Measurements from ENCODE around the gene GARS1. TPM values are rescaled to one million over a fixed set of nuclear protein-coding genes. Genes with fewer than 3 reads are reported as not detected.

The GARS1 gene
- total RNA-seq, 1 donor from 2014 or later = 208 TPM

DNA sequence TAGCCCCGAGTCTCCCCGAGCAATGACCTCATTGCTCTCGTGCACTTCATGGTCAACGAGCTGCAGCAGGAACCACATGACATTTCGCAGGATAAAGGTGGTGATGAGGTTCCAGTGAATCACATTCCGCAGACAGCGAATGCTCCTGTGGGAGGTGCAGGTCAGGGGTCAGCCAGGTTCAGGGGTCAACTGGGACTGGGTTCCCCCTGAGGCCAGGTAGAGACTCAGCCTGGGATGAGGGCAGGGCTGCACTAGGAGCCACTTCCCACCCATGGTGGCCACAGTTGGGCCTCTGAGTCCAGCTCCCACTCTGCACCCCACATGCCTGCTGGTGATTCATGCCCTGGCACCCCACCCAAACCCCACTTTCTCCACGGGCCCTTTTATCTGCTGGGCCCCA, 70.4 kb downstream of the GARS1 start:
- Mint-ChIP-seq H3K4me3 (ENCODE audit: low read depth) (no peak overlapping the region), H3K27ac (no peak overlapping the region), H3K4me1 (ENCODE audit: low read depth) (no peaks in the 10 kb centered on the region), H3K9me3 (no peaks in the 10 kb centered on the region), H3K36me3 (ENCODE audit: low read depth) (no peaks in the 10 kb centered on the region), H3K27me3 (ENCODE audit: low read depth) (no peaks in the 10 kb centered on the region)
- intact Hi-C loops (cut with micrococcal nuclease) = no loop called here
- DNase-seq (ENCODE audit: low spot score) = no peak

DNA sequence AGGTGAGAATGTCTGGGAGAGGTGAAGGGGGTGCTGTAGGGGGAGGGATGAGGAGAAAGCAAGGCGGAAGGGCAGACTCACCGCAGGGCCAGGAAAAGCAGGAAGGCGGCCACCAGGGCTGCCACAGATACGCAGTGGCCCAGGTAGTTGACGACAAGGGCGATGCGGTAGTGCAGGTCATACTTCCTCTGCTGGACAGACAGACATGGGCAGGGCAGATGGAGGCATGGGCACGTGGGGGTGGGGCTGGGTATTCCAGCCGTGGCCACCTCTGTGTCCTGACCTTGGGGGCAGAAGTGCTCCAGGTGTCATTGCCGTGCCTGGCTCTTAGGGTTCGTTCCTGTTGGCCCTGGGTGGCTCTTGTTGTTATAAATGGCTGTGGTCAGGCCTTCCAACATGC, 70.8 kb downstream of the GARS1 start:
- H3K4me1 Mint-ChIP-seq (ENCODE audit: low read depth) = no peaks in the 10 kb centered on the region
- H3K4me3 Mint-ChIP-seq (ENCODE audit: low read depth) = no peak overlapping the region
- no peaks in the 10 kb centered on the region for H3K36me3 Mint-ChIP-seq (ENCODE audit: low read depth)
- no peak overlapping the region for H3K27ac Mint-ChIP-seq
- no peaks in the 10 kb centered on the region for H3K27me3 Mint-ChIP-seq (ENCODE audit: low read depth)
- intact Hi-C loops (cut with micrococcal nuclease) = no loop called here
- no peaks in the 10 kb centered on the region for H3K9me3 Mint-ChIP-seq
- DNase-seq (ENCODE audit: low spot score) = no peak

DNA sequence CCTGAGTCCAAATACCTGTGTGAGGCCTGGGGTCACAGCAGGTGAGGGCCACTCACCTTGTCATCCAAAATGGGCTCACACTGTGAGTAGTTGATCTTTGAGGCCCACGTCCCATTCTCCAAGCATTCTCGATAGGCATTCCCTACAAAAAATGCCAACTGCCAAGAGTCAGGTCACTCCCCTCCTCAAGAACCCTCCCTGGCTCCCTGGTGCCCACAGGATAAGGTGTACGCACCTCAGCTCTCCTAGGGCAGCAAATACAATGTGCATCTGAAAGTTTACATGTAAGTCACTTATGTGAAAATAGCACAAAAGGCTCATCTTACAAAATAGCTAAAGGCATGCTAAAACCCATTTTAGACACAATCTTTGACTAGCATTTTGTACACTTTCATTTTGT, 72.5 kb downstream of the GARS1 start:
- H3K4me1 Mint-ChIP-seq (ENCODE audit: low read depth) = no peaks in the 10 kb centered on the region
- DNase-seq (ENCODE audit: low spot score) = no peak
- H3K9me3 Mint-ChIP-seq = no peaks in the 10 kb centered on the region
- peaks cover 1% of the 10 kb centered on the region for H3K27me3 Mint-ChIP-seq (ENCODE audit: low read depth)
- H3K27ac Mint-ChIP-seq = no peak overlapping the region
- no peak overlapping the region for H3K4me3 Mint-ChIP-seq (ENCODE audit: low read depth)
- no peaks in the 10 kb centered on the region for H3K36me3 Mint-ChIP-seq (ENCODE audit: low read depth)
- intact Hi-C loops (cut with micrococcal nuclease) = no loop called here

DNA sequence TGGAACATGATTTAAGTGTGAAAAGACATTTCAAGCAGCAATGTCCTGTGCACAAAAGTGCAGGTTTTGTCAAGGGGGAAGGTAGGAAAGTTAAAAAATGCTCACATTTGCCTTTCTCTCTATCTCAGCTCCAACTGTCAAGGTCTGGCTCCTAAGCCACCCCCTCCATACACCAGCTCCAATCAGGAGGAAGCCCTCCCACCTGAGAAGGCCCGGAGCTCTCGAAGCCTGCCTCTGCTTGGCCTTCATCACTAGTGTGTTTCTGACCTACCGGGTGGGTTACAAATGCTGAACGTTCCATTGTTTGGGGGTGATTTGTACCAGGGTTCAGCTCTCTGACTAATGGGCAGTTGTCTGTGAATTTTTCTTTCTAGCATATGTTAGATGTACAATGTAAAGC, 73.4 kb downstream of the GARS1 start:
- Mint-ChIP-seq H3K36me3 (ENCODE audit: low read depth) (no peaks in the 10 kb centered on the region), H3K27me3 (ENCODE audit: low read depth) (peaks cover 1% of the 10 kb centered on the region)

DNA sequence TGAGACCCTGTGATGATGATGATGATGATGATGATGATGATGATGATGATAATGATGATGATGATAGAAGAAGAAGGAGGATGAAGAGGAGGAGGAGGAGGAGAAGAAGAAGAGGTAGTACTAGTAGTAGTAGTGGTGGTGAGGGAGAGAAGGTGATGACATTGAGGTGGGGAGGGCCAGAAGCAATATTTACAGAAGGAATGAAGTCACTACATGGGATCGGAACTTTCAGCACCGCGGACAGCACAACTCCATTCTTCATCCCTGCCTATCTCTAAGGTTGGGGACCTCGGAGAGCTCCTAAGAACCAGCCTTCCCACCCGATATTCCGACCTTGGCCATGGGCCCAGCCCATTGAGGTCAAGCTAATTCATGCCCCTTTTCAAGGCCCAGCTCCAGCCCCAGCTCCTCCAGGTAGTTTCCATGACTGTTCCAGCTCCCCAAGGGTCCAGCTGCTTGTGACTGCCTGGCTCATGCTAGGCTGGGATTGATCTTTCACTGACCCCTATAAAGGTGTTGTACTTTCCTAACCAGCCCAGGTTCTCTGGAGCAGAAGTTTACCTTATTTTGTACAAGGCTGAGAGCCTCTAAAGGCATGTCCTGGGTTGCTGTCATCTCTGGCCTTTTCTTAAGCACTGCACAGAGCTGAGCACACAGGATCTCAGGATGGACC, 77.3 kb downstream of the GARS1 start:
- DNase-seq (ENCODE audit: low spot score) = no peak
- Mint-ChIP-seq H3K27me3 (ENCODE audit: low read depth) (peaks cover 5% of the 10 kb centered on the region), H3K27ac (no peak overlapping the region), H3K4me1 (ENCODE audit: low read depth) (no peaks in the 10 kb centered on the region), H3K9me3 (no peaks in the 10 kb centered on the region), H3K4me3 (ENCODE audit: low read depth) (no peak overlapping the region), H3K36me3 (ENCODE audit: low read depth) (no peaks in the 10 kb centered on the region)
- intact Hi-C loops (cut with micrococcal nuclease) = no loop called here

More for the DNA sequence above, 73.4 kb downstream of the GARS1 start:
- intact Hi-C loops (cut with micrococcal nuclease) = no loop called here
- no peak overlapping the region for H3K27ac Mint-ChIP-seq
- DNase-seq (ENCODE audit: low spot score) = no peak
- no peaks in the 10 kb centered on the region for H3K4me1 Mint-ChIP-seq (ENCODE audit: low read depth)
- H3K4me3 Mint-ChIP-seq (ENCODE audit: low read depth) = no peak overlapping the region
- H3K9me3 Mint-ChIP-seq = no peaks in the 10 kb centered on the region

DNA sequence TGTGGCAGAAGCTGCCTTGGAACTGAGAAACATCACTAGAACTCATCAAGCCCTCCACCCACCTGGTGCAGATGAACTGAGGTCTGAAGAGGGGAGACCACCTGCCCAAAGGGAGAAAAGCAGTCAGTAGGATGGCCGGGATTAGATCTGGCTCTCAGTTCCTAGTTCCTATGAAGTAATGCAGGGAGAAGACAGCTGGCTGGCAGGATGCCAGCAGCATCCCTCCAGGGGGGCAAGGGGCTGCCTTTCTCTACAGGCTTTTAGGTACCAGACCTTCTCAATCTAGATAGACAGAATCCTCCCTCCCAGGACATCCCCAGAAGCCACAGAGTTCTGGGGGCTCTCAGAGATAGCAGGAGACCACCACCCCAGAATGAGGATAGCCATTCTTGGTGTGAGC, 79.7 kb downstream of the GARS1 start:
- no peak overlapping the region for H3K4me3 Mint-ChIP-seq (ENCODE audit: low read depth)
- H3K27ac Mint-ChIP-seq = no peak overlapping the region
- no peak for DNase-seq (ENCODE audit: low spot score)
- intact Hi-C loops (cut with micrococcal nuclease) = no loop called here
- H3K36me3 Mint-ChIP-seq (ENCODE audit: low read depth) = no peaks in the 10 kb centered on the region
- no peaks in the 10 kb centered on the region for H3K9me3 Mint-ChIP-seq
- no peaks in the 10 kb centered on the region for H3K4me1 Mint-ChIP-seq (ENCODE audit: low read depth)
- H3K27me3 Mint-ChIP-seq (ENCODE audit: low read depth) = peaks cover 18% of the 10 kb centered on the region

DNA sequence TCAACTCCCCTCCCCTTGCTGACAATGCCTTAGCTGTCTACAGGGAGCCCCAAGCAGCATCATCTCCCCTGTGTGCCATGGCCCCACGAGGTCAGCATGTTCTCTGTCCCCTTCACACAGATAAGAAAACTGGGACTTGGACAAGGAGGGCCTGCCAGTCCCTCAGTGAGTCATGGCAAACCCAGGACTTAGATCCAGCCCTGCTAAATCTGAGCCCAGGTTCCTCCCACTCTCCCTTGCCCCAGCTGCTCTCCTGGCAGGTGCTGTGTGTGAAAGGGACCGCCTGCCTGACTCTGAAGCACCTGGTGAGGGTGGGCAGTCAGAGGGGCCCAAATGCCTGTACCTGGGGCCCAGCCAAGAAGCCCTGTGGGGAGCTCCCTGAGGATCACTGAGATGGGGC, 80.2 kb downstream of the GARS1 start:
- Mint-ChIP-seq H3K4me3 (ENCODE audit: low read depth) (no peak overlapping the region), H3K27ac (no peak overlapping the region), H3K27me3 (ENCODE audit: low read depth) (peaks cover 20% of the 10 kb centered on the region), H3K4me1 (ENCODE audit: low read depth) (no peaks in the 10 kb centered on the region), H3K36me3 (ENCODE audit: low read depth) (no peaks in the 10 kb centered on the region), H3K9me3 (no peaks in the 10 kb centered on the region)
- no peak for DNase-seq (ENCODE audit: low spot score)
- intact Hi-C loops (cut with micrococcal nuclease) = no loop called here

DNA sequence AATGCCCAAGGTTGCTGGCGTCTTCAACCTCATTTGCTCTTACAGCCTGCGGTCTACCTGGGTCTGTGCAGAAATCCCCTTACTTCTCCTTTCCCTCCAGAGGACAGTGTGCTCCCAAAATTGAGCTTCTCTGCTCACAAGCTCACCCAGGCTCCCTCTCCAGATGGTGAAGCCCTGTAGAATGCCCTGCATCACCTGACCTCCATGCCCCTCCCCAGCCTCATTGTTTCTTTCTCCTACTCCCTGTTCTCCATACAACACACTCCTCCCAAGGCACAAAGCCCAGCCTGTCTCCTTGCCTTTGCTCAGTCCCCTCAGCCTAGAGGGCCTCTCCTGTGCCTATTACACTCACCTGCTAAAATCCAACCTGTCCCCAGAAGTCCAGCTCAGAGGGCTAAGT, 84.1 kb downstream of the GARS1 start:
- Mint-ChIP-seq H3K27me3 (ENCODE audit: low read depth) (peaks cover 52% of the 10 kb centered on the region), H3K9me3 (no peaks in the 10 kb centered on the region)
- intact Hi-C loops (cut with micrococcal nuclease) = no loop called here

DNA sequence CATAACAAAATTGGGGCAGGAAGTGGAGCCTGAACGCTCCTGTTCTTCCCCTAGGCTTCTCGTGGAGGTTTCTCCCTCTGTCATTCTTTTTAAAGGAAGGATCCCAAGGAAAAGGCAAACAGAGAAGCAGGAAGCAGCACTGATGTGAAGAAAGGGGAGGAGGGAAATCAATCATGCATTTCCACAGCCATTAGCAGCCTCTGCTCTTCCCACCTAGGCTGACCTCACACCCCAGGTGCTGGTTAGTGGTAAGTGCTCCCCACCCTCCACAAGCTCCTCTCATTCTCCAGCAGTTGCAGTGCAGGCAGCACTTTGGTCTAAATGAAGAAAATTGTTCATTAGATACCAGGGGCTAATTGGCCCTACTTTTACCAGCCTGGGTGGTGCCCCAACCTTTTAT, 85.0 kb downstream of the GARS1 start:
- Mint-ChIP-seq H3K4me1 (ENCODE audit: low read depth) (peaks cover 7% of the 10 kb centered on the region), H3K27me3 (ENCODE audit: low read depth) (peaks cover 61% of the 10 kb centered on the region), H3K9me3 (no peaks in the 10 kb centered on the region), H3K4me3 (ENCODE audit: low read depth) (no peak overlapping the region), H3K36me3 (ENCODE audit: low read depth) (no peaks in the 10 kb centered on the region), H3K27ac (no peak overlapping the region)
- no peak for DNase-seq (ENCODE audit: low spot score)
- intact Hi-C loops (cut with micrococcal nuclease) = no loop called here

More for the DNA sequence above, 84.1 kb downstream of the GARS1 start:
- no peak for DNase-seq (ENCODE audit: low spot score)
- Mint-ChIP-seq H3K36me3 (ENCODE audit: low read depth) (no peaks in the 10 kb centered on the region), H3K4me1 (ENCODE audit: low read depth) (peaks cover 7% of the 10 kb centered on the region), H3K27ac (no peak overlapping the region), H3K4me3 (ENCODE audit: low read depth) (no peak overlapping the region)

DNA sequence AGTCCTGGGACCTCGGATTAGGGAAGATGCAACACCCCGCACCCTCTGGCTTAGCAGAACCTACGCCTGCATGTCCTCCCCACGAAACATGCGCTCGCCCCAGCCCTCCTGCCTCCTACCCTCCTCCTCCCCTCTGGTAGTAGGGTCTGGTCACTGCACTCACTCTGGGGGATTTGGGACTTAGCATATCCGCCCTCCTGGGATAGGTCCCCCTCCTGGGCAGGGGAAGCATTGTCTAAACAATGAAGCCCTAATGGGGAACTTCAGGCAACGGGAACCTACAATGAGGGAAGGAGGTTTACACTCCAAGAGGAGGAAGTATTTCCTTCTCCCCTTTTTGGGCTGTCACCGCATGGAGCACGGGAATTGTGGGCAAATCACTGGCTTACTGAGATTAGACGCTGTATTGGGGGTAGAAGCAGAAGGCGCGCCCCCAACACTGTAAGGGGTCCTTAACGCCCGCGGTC, 86.7 kb downstream of the GARS1 start:
- Mint-ChIP-seq H3K4me1 (ENCODE audit: low read depth) (peaks cover 7% of the 10 kb centered on the region), H3K27ac (no peak overlapping the region), H3K4me3 (ENCODE audit: low read depth) (no peak overlapping the region), H3K9me3 (no peaks in the 10 kb centered on the region), H3K36me3 (ENCODE audit: low read depth) (no peaks in the 10 kb centered on the region), H3K27me3 (ENCODE audit: low read depth) (peaks cover 71% of the 10 kb centered on the region)
- intact Hi-C loops (cut with micrococcal nuclease) = no loop called here
- no peak for DNase-seq (ENCODE audit: low spot score)

DNA sequence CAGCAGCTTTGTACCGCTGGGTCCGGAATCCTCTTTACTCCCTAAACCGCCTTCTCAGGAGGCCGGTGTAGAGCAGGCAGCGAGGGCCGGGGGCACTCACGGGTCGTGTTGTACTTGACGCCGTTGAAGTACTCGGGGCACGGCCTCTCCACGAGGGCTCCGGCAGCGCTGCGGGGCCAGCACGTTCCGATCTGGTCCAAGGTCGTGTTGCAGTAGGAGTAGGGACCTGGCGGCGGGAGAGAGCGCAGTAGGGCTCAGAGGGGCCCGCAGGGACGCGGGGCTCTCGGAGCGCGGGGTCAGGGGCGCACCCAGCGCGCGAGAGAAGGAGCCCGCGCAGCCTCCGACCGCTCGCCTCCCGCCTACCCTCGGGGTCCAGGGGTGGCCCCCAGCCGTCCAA, 87.1 kb downstream of the GARS1 start:
- Mint-ChIP-seq H3K27ac (no peak overlapping the region), H3K36me3 (ENCODE audit: low read depth) (no peaks in the 10 kb centered on the region), H3K4me1 (ENCODE audit: low read depth) (peaks cover 7% of the 10 kb centered on the region), H3K9me3 (no peaks in the 10 kb centered on the region), H3K4me3 (ENCODE audit: low read depth) (no peak overlapping the region), H3K27me3 (ENCODE audit: low read depth) (peaks cover 69% of the 10 kb centered on the region)
- intact Hi-C loops (cut with micrococcal nuclease) = no loop called here
- no peak for DNase-seq (ENCODE audit: low spot score)

DNA sequence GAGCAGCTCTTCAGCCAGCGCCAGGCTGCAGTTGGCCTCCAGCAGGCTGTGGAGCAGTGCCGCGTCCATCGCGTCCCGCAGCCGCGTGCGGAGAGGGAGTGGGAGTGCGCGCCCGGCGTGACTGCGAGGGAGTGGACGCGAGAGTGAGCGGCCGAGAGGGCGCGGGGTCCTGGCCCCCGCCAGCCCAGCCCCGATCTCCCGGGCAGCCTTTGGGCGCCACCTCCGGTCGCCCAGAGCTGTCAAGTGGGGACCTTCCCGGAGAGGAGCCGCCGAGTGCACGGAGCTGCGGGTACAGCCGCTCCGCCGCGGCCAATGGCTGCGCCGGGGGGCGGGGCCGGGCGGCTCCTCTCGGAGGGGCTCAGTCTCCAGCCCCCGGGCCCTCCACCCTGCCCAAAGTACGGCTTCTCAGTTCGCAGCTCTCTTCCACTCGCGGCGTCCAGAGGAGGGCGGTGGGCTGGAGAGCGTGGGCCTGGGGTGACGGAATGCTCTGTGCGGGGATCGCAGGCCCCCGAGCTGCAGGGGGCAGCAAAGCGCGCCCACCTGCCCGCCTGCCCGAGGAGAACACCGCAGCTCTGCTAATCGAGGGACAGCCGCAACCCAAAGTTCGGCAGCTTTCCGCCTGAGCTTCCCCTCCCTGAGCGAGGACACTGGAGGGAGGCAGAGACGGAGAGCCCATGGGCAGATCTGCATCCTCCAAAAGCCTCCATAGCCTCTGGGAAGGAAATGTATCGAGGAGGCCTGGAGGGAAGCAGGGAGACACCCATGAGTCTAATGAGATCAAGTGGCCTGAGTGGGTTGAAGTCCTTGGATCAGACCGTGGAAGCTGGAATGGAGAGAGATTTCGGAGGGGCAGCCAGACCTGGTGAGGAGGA, 87.8 kb downstream of the GARS1 start, which contains the start of gene CRHR2:
Gene CRHR2, minus strand, starts transcription at position 245 of the 872 bp plus-strand sequence. Its CDS starts 176 bp downstream, at position 69.
- DNase-seq (ENCODE audit: low spot score) = no peak
- no peak within 1 kb of the TSS for H3K4me3 Mint-ChIP-seq (ENCODE audit: low read depth)
- intact Hi-C loops (cut with micrococcal nuclease) = no loop called here
- H3K36me3 Mint-ChIP-seq (ENCODE audit: low read depth) = no peaks in the 10 kb centered on the region
- no peak within 1 kb of the TSS for H3K27ac Mint-ChIP-seq
- H3K4me1 Mint-ChIP-seq (ENCODE audit: low read depth) = peaks cover 7% of the 10 kb centered on the region
- H3K9me3 Mint-ChIP-seq = no peaks in the 10 kb centered on the region
- H3K27me3 Mint-ChIP-seq (ENCODE audit: low read depth) = peaks cover 65% of the 10 kb centered on the region

DNA sequence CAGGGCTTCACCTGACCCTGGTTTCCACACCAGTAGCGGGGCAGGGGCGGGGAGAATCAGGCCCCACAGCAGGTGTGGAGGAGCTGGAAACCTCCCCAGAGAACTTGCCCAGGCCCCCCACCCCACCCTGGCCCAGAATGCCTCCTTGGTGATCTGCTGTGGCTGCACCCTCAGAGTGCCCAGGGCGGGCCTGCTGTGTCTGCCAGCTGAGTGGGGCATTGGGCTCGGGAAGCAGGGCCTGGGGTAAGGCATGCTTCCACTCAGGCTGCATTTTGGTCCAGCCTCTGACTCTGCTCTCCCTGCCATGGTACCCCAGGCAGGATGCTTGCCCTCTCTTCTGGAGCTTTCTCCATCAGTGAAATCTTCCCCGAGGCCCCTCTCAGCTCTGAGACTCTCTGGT, 88.6 kb downstream of the GARS1 start:
- peaks cover 65% of the 10 kb centered on the region for H3K27me3 Mint-ChIP-seq (ENCODE audit: low read depth)
- intact Hi-C loops (cut with micrococcal nuclease) = no loop called here

More for the DNA sequence above, 88.6 kb downstream of the GARS1 start:
- no peak for DNase-seq (ENCODE audit: low spot score)
- Mint-ChIP-seq H3K27ac (no peak overlapping the region), H3K4me3 (ENCODE audit: low read depth) (no peak overlapping the region), H3K9me3 (no peaks in the 10 kb centered on the region), H3K4me1 (ENCODE audit: low read depth) (peaks cover 8% of the 10 kb centered on the region), H3K36me3 (ENCODE audit: low read depth) (no peaks in the 10 kb centered on the region)

Data from activated T-helper 2 cell treated with anti-CD3 and anti-CD28 coated beads, Interferon-gamma antibody, Interleukin-2, Interleukin-4, amounts not matched to agents 10 μg/mL and 5 μg/mL and 100 μg/mL, durations not matched to agents 14 hours and 24 hours and 36 hours (primary cell).